Neural cell (in vitro differentiated cells): ENCODE data around the gene GFOD2. TPM values are rescaled to one million over a fixed set of nuclear protein-coding genes. Genes with fewer than 3 reads are reported as not detected.

Source experiments
- H2AFZ ChIP-seq: fragments of 200-600, 300-800 bp; sonication (generic), shearing (Covaris generic); 2 replicates; pipeline ENCODE4 v1.6.0; 2014; ENCODE audit warnings: low read depth, mild to moderate bottlenecking, antibody characterized with exemption, low read length, moderate library complexity
- H3F3A ChIP-seq: fragments of 200-600 bp; shearing (Covaris generic); 2 replicates; pipeline ENCODE4 v1.6.1; 2016; ENCODE audit warnings: mild to moderate bottlenecking, moderate library complexity, mixed read lengths, antibody characterized with exemption, low read length; ENCODE audit not compliant: insufficient read depth, poor library complexity, severe bottlenecking
- H3K27ac ChIP-seq: fragments of 200-600, 300-800 bp; sonication (generic), shearing (Covaris generic); 2 replicates; pipeline ENCODE4 v1.5.1; 2014; ENCODE audit warnings: mild to moderate bottlenecking, low read length, moderate library complexity
- H3K27me3 ChIP-seq: fragments of 300-800, 200-600 bp; sonication (generic), shearing (Covaris generic); 2 replicates; pipeline ENCODE4 v1.6.0; 2014; ENCODE audit warnings: mild to moderate bottlenecking, low read depth, low read length, moderate library complexity; ENCODE audit not compliant: insufficient read depth
- H3K36me3 ChIP-seq: fragments of 300-800, 200-600 bp; sonication (generic), shearing (Covaris generic); 2 replicates; pipeline ENCODE4 v1.5.1; 2014; ENCODE audit warnings: mild to moderate bottlenecking, antibody characterized with exemption, low read length, moderate library complexity; ENCODE audit not compliant: insufficient read depth
- H3K4me2 ChIP-seq: fragments of 300-800, 200-600 bp; sonication (generic), shearing (Covaris generic); 2 replicates; pipeline ENCODE4 v1.6.0; 2014; ENCODE audit warnings: mild to moderate bottlenecking, low read length
- H3K4me3 ChIP-seq: fragments of 300-800, 200-600 bp; sonication (generic), shearing (Covaris generic); 2 replicates; pipeline ENCODE4 v1.5.1; 2014; ENCODE audit warnings: mild to moderate bottlenecking, low read length, moderate library complexity
- H3K79me2 ChIP-seq: fragments of 200-600 bp; shearing (Covaris generic); replicated peaks from 2 replicates; pipeline ENCODE4 v1.6.0; 2014; ENCODE audit warnings: mild to moderate bottlenecking, low read length, moderate library complexity; ENCODE audit not compliant: insufficient read depth
- H3K9ac ChIP-seq: fragments of 300-800, 200-600 bp; sonication (generic), shearing (Covaris generic); 2 replicates; pipeline ENCODE4 v1.6.1; 2016; ENCODE audit warnings: mild to moderate bottlenecking, low read length, mixed read lengths
- H3K9me2 ChIP-seq: fragments of 200-600 bp; shearing (Covaris generic); 2 replicates; pipeline ENCODE4 v1.6.1; 2016; ENCODE audit warnings: mild to moderate bottlenecking, low read length, mixed read lengths; ENCODE audit not compliant: insufficient read depth
- H3K9me3 ChIP-seq: fragments of 200-600, 300-800 bp; sonication (generic), shearing (Covaris generic); 2 replicates; pipeline ENCODE4 v1.6.1; 2016; ENCODE audit warnings: mild to moderate bottlenecking, mixed run types, low read length, moderate library complexity, mixed read lengths
- H4K20me1 ChIP-seq: fragments of 200-600 bp; shearing (Covaris generic); 2 replicates; pipeline ENCODE4 v1.6.1; 2016; ENCODE audit warnings: mild to moderate bottlenecking, mixed run types; ENCODE audit not compliant: insufficient read depth
- CTCF ChIP-seq: fragments of 450-650 bp; IDR thresholded peaks from 2 replicates; pipeline ENCODE4 v1.5.1; 2014; ENCODE audit warnings: antibody characterized with exemption, mild to moderate bottlenecking, moderate library complexity; ENCODE audit not compliant: poor library complexity, severe bottlenecking
- EP300 ChIP-seq: fragments of 450-650 bp; conservative IDR thresholded peaks from 2 replicates; pipeline ENCODE4 v1.6.1; 2014; ENCODE audit warnings: antibody characterized with exemption, mild to moderate bottlenecking, moderate library complexity; ENCODE audit not compliant: poor library complexity, severe bottlenecking
- RAD21 ChIP-seq: fragments of 450-650 bp; conservative IDR thresholded peaks from 2 replicates; pipeline ENCODE4 v1.6.1; 2014; ENCODE audit warnings: antibody characterized with exemption, mild to moderate bottlenecking, moderate library complexity
- REST ChIP-seq: IDR thresholded peaks from 2 replicates; pipeline ENCODE4 v1.6.1; 2012; ENCODE audit warnings: borderline replicate concordance
- polyA plus RNA-seq: library from polyadenylated mRNA; depleted of rRNA; stranded (reverse); fragments of >200 nt; gene quantifications from 2 replicates; pipeline ENCODE4 v1.2.3, GENCODE V29; 2014

Gene GFOD2
- polyA plus RNA-seq, 1 donor from 2014 or later = 88.4 TPM

- H3K79me2 ChIP-seq = no peaks in the 10 kb centered on the region
- no peak overlapping the region for H3K4me3 ChIP-seq
These were observed 90.9 kb downstream of the GFOD2 start for GRCh38 chr16:67628216-67628615.

More at GRCh38 chr16:67628216-67628615, 90.9 kb downstream of the GFOD2 start:
- TF ChIP-seq EP300 (no peak), CTCF (no peak), RAD21 (no peak), REST (no peak)
- H3K9ac ChIP-seq = no peak overlapping the region
- no peaks in the 10 kb centered on the region for H4K20me1 ChIP-seq
- no peak overlapping the region for H3K4me2 ChIP-seq
- H2AFZ ChIP-seq = no peak overlapping the region
- no peaks in the 10 kb centered on the region for H3K36me3 ChIP-seq
- H3K27ac ChIP-seq = no peak overlapping the region
- no peaks in the 10 kb centered on the region for H3F3A ChIP-seq
- H3K9me2 ChIP-seq = no peaks in the 10 kb centered on the region
- H3K27me3 ChIP-seq = no peaks in the 10 kb centered on the region
- no peaks in the 10 kb centered on the region for H3K9me3 ChIP-seq

Other genes with a start within 250 kb of the GFOD2 start
- gene ATP6V0D1, start 238.2 kb downstream of the GFOD2 start, polyA plus RNA-seq = 188 and 195 TPM in 2 replicates
- gene AGRP, start 235.8 kb downstream of the GFOD2 start, polyA plus RNA-seq = not detected in 2 replicates
- 13.2 and 15.1 TPM in 2 replicates for gene RIPOR1, start 190.5 kb downstream of the GFOD2 start, polyA plus RNA-seq
- gene CTCF, start 156.8 kb downstream of the GFOD2 start, polyA plus RNA-seq = 40.4 and 42.8 TPM in 2 replicates
- 1.8 and 7.1 TPM in 2 replicates for gene CARMIL2, start 74.2 kb downstream of the GFOD2 start, polyA plus RNA-seq
- gene ACD, start 59.1 kb downstream of the GFOD2 start, polyA plus RNA-seq = 98.6 and 108 TPM in 2 replicates
- 34.2 and 34.8 TPM in 2 replicates for gene PARD6A, start 58.4 kb downstream of the GFOD2 start, polyA plus RNA-seq
- gene ENKD1, start 52.6 kb downstream of the GFOD2 start, polyA plus RNA-seq = 29.9 and 36.6 TPM in 2 replicates
- gene C16orf86, start 52.5 kb downstream of the GFOD2 start, polyA plus RNA-seq = 1.4 and 2.4 TPM in 2 replicates
- 10.9 and 15.4 TPM in 2 replicates for gene RANBP10, start 87.2 kb upstream of the GFOD2 start, polyA plus RNA-seq
- 24.2 and 31.0 TPM in 2 replicates for gene TSNAXIP1, start 87.6 kb upstream of the GFOD2 start, polyA plus RNA-seq
- 42.6 and 50.7 TPM in 2 replicates for gene THAP11, start 123.0 kb upstream of the GFOD2 start, polyA plus RNA-seq
- 98.6 and 144 TPM in 2 replicates for gene NUTF2, start 127.6 kb upstream of the GFOD2 start, polyA plus RNA-seq
- gene CENPT, start 128.4 kb upstream of the GFOD2 start, polyA plus RNA-seq = 104 and 135 TPM in 2 replicates
- gene EDC4, start 153.7 kb upstream of the GFOD2 start, polyA plus RNA-seq = 66.0 and 81.7 TPM in 2 replicates
- 2.2 TPM in 1 of 2 replicates, not detected in the other for gene NRN1L, start 165.6 kb upstream of the GFOD2 start, polyA plus RNA-seq
- gene PSKH1, start 173.9 kb upstream of the GFOD2 start, polyA plus RNA-seq = 3.8 and 8.1 TPM in 2 replicates
- 3.2 and 3.8 TPM in 2 replicates for gene CTRL, start 212.5 kb upstream of the GFOD2 start, polyA plus RNA-seq
- 33.6 and 46.4 TPM in 2 replicates for gene PSMB10, start 217.5 kb upstream of the GFOD2 start, polyA plus RNA-seq
- gene LCAT, start 224.8 kb upstream of the GFOD2 start, polyA plus RNA-seq = 0.32 TPM in 1 of 2 replicates, not detected in the other
- 0.11 TPM in 1 of 2 replicates, not detected in the other for gene SLC12A4, start 249.3 kb upstream of the GFOD2 start, polyA plus RNA-seq